Adrenal gland (tissue), 12 donors: ENCODE data around the gene HOXA3. TPM values are rescaled to one million over a fixed set of nuclear protein-coding genes. Genes with fewer than 3 reads are reported as not detected.

Experiments used
- DNase-seq, 7 donors: peaks; one replicate each; pipeline ENCODE4 v3.0.0-alpha.2; 2019 to 2020
- H3K27ac ChIP-seq, 5 donors: fragments of 200-600 bp; sonication (generic) in 4 of 5; 1 replicate in 3 of 5; 2 replicates in 2 of 5; pipeline versions ENCODE4 v1.5.1 to v1.8.0; 2016 to 2020; ENCODE audit warnings: mild to moderate bottlenecking in 1 of 5
- H3K27me3 ChIP-seq: fragments of 200-600 bp; 2 replicates; pipeline ENCODE4 v1.8.0; 2021
- H3K36me3 ChIP-seq, 2 donors: fragments of 200-600 bp; replicated peaks in 1 of 2; 1 replicate in 1 of 2; 2 replicates in 1 of 2; pipeline versions ENCODE4 v1.5.1 to v1.8.0; 2018 to 2022
- H3K4me1 ChIP-seq, 2 donors: fragments of 200-600 bp; replicated peaks in 1 of 2; 1 replicate in 1 of 2; 2 replicates in 1 of 2; pipeline versions ENCODE4 v1.5.1 to v1.8.0; 2018 to 2021
- H3K4me3 ChIP-seq, 4 donors: fragments of 200-600 bp; sonication (generic) in 3 of 4; one replicate each; pipeline ENCODE4 v1.5.1; 2016 to 2018
- H3K9me3 ChIP-seq, 3 donors: fragments of 200-600 bp; sonication (generic) in 1 of 3; replicated peaks in 1 of 3; 1 replicate in 2 of 3; 2 replicates in 1 of 3; pipeline versions ENCODE4 v1.5.1 to v1.8.0; 2016 to 2021
- CTCF ChIP-seq, 6 experiments: fragments of 450-650 bp in 4 of 6; fragments of 200-600 bp in 2 of 6; sonication (generic) in 1 of 6; IDR thresholded peaks; 1 replicate in 5 of 6; 2 replicates in 1 of 6; pipeline versions ENCODE4 v1.5.1 to v1.8.0; 2016 to 2021; ENCODE audit warnings: antibody characterized with exemption in 6 of 6, mild to moderate bottlenecking in 2 of 6, moderate library complexity in 1 of 6
- POLR2A ChIP-seq, 2 donors: fragments of 450-650 bp; IDR thresholded peaks; one replicate each; pipeline ENCODE4 v1.6.1; 2017; ENCODE audit warnings: antibody characterized with exemption in 2 of 2, mild to moderate bottlenecking in 2 of 2, moderate library complexity in 1 of 2
- WGBS, 4 donors: extraction: QIAGEN DNeasy Blood & Tissue Kit in 2 of 4; methylation state at CpG; one replicate each; pipeline versions ENCODE4 v1.1.5 to v1.1.7; 2013 to 2017; 5-methylcytosine and 5-hydroxymethylcytosine counted together
- intact Hi-C, 2 donors: fragments of 100-400 bp; cut with DNase I; formaldehyde crosslinking; loops; one replicate each; pipeline versions ENCODE4 v1.14.1 to v1.15.0; 2022 to 2023
- polyA plus RNA-seq, 3 donors: library from polyadenylated mRNA; stranded (reverse); fragments of 200-250 nt in 2 of 3; fragments of 350-450 nt in 1 of 3; fragmentation: Illumina TruSeq in 1 of 3; extraction: RNeasy Lipid Tissue Mini Kit (QIAGEN cat#74804) in 1 of 3; gene quantifications; one replicate each; pipeline ENCODE4 v1.2.3, GENCODE V29; 2013 to 2014
- total RNA-seq, 9 donors: library from RNA; depleted of rRNA in 4 of 9; stranded (reverse); fragments of >200 nt in 4 of 9; fragments of 120-200 nt in 1 of 9; fragmentation: NEBNext Ultra II Directional in 1 of 9; extraction: Animal tissue kit (Norgen Biotek cat#: 25700) in 1 of 9; gene quantifications; one replicate each; pipeline versions ENCODE4 v1.1.0 to v1.2.4, GENCODE V29; 2013 to 2023
- donor health status: healthy with polysubstance abuse.
- donor health status: Bipolar disorder and iron deficiency.
- donor health status: DM: yes; HTN: yes; CAD: no.
- donor health status: DM: no; HTN: no; CAD: no.
- donor health status: DM: no; HTN: no; CAD: no.
- donor health status: DM: yes; HTN: yes; CAD: no.

HOXA3 gene
- total and polyA plus RNA-seq, 12 donors, result 1.0 to 32.7 (median 3.8) TPM

DNA sequence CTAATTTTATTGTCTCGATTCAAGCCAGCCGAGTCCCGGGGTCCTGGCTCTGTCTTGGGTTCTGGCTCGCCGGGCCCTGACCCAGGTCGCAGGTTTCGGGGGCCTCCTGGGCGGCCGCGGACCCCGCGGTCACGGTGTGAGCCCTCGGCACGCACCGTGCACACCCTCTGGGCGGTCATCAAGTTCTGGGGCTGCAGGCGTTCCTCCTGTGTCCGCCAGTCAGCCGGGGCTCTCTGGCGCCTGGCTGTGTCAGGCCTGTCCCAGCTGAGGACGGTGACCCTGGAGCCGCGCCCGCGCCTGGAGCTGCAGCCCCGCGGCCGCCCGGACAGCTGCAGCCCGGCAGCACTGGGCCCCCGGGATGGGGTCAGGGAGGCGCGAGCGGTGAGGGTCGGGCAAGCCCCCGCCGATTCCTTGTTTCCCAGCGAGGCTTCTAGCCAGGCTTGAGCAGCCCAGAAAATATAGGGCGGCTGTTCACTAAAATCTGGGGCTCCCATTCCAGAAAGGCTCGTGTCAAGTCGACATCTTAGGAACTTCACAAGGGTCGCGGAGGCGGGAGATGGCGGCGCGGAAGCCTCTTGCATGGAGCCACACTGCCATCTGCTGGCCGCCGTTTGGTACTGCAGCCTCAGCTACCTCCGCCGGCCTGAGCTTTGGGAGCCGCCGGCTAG lies 8.3 kb upstream of the HOXA3 start:
- no peaks in the 10 kb centered on the region for H3K9me3 ChIP-seq
- peak overlapping the region in 3 of 4 donors; percentile 2 to 75 (median 52) for H3K4me3 ChIP-seq
- peak overlapping the region in 4 of 5 donors; percentile 52 to 88 (median 74) for H3K27ac ChIP-seq
- intact Hi-C loops, result loop anchor here (5.0 to 10.0 kb wide), 4 partner anchors 786 to 1276 kb away; no protein-coding TSS in a partner anchor
- peaks cover 5 to 25% of the 10 kb centered on the region in 2 donors for H3K4me1 ChIP-seq
- TF ChIP-seq CTCF (IDR thresholded peaks at IDR 0.05) (peak; percentile 98 to 100 (median 99)), POLR2A (IDR thresholded peaks at IDR 0.05) (peak in 1 of 2 donors; percentile 58)
- peak; percentile 86 to 96 (median 93) for DNase-seq
- H3K27me3 ChIP-seq, result peaks cover 12% of the 10 kb centered on the region
- H3K36me3 ChIP-seq, result no peaks in the 10 kb centered on the region
- WGBS, 4 donors, result 2 to 11% (median 3%) methylated on average over 10 to 54 of the region's 54 CpGs

DNA sequence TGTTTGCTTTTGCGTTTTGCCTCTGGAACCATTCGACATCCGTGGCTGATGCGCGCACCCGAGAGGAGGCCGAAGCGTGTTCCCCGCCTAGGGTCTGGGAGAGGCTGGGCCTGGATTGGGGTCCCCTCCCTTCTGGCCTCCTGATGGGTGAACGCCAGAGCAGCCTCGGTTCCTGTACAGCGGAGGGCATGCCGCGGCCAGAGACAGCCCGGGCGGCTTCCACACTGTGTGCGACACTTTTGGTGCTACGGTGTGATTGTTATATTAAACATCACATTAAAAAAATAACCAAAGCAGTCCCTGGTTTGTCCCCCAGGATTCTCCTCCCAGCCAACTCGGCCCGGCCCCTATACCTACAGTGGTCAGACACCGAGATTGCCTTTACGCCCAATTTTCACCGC lies 7.8 kb upstream of the HOXA3 start:
- peak in 2 of 7 donors; percentile 17 to 28 for DNase-seq
- intact Hi-C loops, result loop anchor here (5.0 to 10.0 kb wide), 4 partner anchors 785 to 1275 kb away; no protein-coding TSS in a partner anchor
- H3K36me3 ChIP-seq, result no peaks in the 10 kb centered on the region
- peaks cover 10 to 27% of the 10 kb centered on the region in 2 donors for H3K4me1 ChIP-seq
- TF ChIP-seq CTCF (IDR thresholded peaks at IDR 0.05), result no peak
- no peaks in the 10 kb centered on the region for H3K9me3 ChIP-seq
- H3K27me3 ChIP-seq, result peaks cover 7% of the 10 kb centered on the region
- peak overlapping the region in 4 of 5 donors; percentile 52 to 88 (median 74) for H3K27ac ChIP-seq
- WGBS, 4 donors, result 71 to 79% (median 75%) methylated on average over 23 of the region's 23 CpGs
- peak overlapping the region in 3 of 4 donors; percentile 2 to 75 (median 52) for H3K4me3 ChIP-seq

GRCh38 chr7:27159266-27160144 lies 7.1 kb upstream of the HOXA3 start:
- Histone ChIP-seq H3K4me1 (peaks cover 12 to 26% of the 10 kb centered on the region in 2 donors), H3K9me3 (no peaks in the 10 kb centered on the region), H3K36me3 (no peaks in the 10 kb centered on the region), H3K27me3 (peaks cover under 1% of the 10 kb centered on the region), H3K27ac (peak overlapping the region in 1 of 5 donors; percentile 14), H3K4me3 (no peak overlapping the region)
- intact Hi-C loops, result loop anchor here (5.0 to 10.0 kb wide), 4 partner anchors 785 to 1275 kb away; no protein-coding TSS in a partner anchor
- peak in 3 of 7 donors; percentile 17 to 48 (median 18) for DNase-seq
- 84 to 86% (median 85%) methylated on average over 27 of the region's 27 CpGs for WGBS, 4 donors
- TF ChIP-seq CTCF (IDR thresholded peaks at IDR 0.05) (no peak), POLR2A (IDR thresholded peaks at IDR 0.05) (no peak)
